Nephron progenitor cell (in vitro differentiated cells): ENCODE measurements around the gene TPCN2.

Experiments
- DNase-seq: peaks from one replicate; pipeline ENCODE4 v3.0.0; 2021
- H3K27ac Mint-ChIP-seq: 2 replicates; pipeline ENCODE4 v1.8.0; 2021; ENCODE audit warnings: mild to moderate bottlenecking, moderate library complexity, mixed read lengths
- H3K27me3 Mint-ChIP-seq: 2 replicates; pipeline ENCODE4 v1.8.0; 2021; ENCODE audit warnings: mild to moderate bottlenecking, low read depth, mixed read lengths; ENCODE audit not compliant: poor library complexity
- H3K36me3 Mint-ChIP-seq: 2 replicates; pipeline ENCODE4 v1.8.0; 2021; ENCODE audit warnings: low read depth, mixed read lengths
- H3K4me1 Mint-ChIP-seq: 2 replicates; pipeline ENCODE4 v1.8.0; 2021; ENCODE audit warnings: mixed read lengths
- H3K4me3 Mint-ChIP-seq: 2 replicates; pipeline ENCODE4 v1.8.0; 2021; ENCODE audit warnings: mild to moderate bottlenecking, moderate library complexity, mixed read lengths
- H3K9me3 Mint-ChIP-seq: 2 replicates; pipeline ENCODE4 v1.8.0; 2021; ENCODE audit warnings: mild to moderate bottlenecking, moderate library complexity, mixed read lengths
- TF ChIP-seq, protein P1 (sequence below): fragments of 200-600 bp; sonication (generic); IDR thresholded peaks from 2 replicates; pipeline ENCODE4 v1.5.0; 2021; ENCODE audit warnings: antibody characterized with exemption

Gene TPCN2

DNA sequence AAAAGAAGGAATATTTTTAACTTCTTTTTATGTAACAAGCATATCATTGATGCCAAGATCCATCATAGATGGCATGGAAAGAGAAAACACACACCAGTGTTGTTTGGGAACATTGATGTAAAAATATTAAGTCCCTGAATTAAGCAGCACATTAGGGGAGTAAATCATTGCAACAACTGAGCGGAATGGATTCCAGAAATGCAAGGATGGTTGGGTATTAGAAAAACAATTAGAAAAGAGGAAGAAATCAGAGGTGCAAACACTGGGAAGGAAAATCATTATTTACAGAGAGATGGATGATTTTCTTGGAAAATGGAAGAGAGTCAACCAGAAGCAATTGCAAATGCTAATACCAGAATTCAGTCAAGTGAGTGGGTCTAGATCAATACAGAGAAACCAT lies 115.1 kb downstream of the TPCN2 start:
- TF ChIP-seq, protein P1, sequence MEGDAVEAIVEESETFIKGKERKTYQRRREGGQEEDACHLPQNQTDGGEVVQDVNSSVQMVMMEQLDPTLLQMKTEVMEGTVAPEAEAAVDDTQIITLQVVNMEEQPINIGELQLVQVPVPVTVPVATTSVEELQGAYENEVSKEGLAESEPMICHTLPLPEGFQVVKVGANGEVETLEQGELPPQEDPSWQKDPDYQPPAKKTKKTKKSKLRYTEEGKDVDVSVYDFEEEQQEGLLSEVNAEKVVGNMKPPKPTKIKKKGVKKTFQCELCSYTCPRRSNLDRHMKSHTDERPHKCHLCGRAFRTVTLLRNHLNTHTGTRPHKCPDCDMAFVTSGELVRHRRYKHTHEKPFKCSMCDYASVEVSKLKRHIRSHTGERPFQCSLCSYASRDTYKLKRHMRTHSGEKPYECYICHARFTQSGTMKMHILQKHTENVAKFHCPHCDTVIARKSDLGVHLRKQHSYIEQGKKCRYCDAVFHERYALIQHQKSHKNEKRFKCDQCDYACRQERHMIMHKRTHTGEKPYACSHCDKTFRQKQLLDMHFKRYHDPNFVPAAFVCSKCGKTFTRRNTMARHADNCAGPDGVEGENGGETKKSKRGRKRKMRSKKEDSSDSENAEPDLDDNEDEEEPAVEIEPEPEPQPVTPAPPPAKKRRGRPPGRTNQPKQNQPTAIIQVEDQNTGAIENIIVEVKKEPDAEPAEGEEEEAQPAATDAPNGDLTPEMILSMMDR: no peak
- no peak overlapping the region for H3K4me3 Mint-ChIP-seq
- DNase-seq: no peak
- peaks cover 26% of the 10 kb centered on the region for H3K4me1 Mint-ChIP-seq
- peaks cover 40% of the 10 kb centered on the region for H3K9me3 Mint-ChIP-seq
- no peak overlapping the region for H3K27ac Mint-ChIP-seq
- peaks cover 15% of the 10 kb centered on the region for H3K27me3 Mint-ChIP-seq
- peaks cover 11% of the 10 kb centered on the region for H3K36me3 Mint-ChIP-seq

DNA sequence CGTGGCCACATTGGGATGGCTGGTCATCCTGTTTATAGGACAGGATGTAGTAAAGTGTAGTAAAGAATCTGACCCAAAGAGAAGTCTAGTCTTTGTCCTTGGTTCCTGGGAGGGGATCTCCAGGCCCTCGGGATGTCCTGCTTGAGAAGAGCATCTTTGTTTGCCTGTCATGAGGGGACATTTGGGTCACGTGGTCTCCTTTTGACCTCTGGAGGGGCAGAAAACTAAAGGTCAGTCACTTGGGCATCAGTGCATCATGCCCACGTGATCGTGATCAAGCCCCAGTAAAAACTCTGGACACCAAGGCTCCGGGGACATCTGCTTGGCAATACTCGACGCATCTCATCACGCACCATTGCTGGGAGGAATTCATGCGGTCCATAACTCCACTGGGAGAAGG lies 116.1 kb downstream of the TPCN2 start:
- peaks cover 21% of the 10 kb centered on the region for H3K27me3 Mint-ChIP-seq
- H3K9me3 Mint-ChIP-seq: peaks cover 48% of the 10 kb centered on the region
- peaks cover 16% of the 10 kb centered on the region for H3K4me1 Mint-ChIP-seq
- peaks cover 11% of the 10 kb centered on the region for H3K36me3 Mint-ChIP-seq
- DNase-seq: no peak
- TF ChIP-seq, protein P1: no peak
- no peak overlapping the region for H3K4me3 Mint-ChIP-seq
- no peak overlapping the region for H3K27ac Mint-ChIP-seq

DNA sequence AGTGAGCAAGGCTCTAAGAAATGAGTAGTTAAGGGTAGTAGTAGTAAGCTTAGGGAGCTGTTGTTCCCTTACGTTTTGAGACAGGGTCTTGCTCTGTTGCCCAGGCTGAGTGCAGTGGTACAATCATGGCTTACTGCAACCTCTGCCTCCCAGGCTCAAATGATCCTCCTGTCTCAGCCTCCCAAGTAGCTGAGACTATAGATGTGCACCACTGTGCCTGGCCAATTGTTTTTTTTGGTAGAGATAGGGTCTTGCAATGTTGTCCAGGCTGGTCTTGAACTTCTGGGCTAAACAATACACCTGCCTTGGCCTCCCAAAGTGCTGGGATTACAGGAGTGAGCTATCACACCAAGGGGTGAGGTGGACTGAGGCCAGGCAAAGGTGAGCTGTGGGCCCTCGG lies 117.0 kb downstream of the TPCN2 start:
- Mint-ChIP-seq H3K36me3 (peaks cover 11% of the 10 kb centered on the region), H3K27ac (no peak overlapping the region), H3K27me3 (peaks cover 22% of the 10 kb centered on the region), H3K4me1 (peaks cover 15% of the 10 kb centered on the region), H3K4me3 (no peak overlapping the region), H3K9me3 (peaks cover 49% of the 10 kb centered on the region)
- no peak for DNase-seq
- TF ChIP-seq, protein P1: no peak

DNA sequence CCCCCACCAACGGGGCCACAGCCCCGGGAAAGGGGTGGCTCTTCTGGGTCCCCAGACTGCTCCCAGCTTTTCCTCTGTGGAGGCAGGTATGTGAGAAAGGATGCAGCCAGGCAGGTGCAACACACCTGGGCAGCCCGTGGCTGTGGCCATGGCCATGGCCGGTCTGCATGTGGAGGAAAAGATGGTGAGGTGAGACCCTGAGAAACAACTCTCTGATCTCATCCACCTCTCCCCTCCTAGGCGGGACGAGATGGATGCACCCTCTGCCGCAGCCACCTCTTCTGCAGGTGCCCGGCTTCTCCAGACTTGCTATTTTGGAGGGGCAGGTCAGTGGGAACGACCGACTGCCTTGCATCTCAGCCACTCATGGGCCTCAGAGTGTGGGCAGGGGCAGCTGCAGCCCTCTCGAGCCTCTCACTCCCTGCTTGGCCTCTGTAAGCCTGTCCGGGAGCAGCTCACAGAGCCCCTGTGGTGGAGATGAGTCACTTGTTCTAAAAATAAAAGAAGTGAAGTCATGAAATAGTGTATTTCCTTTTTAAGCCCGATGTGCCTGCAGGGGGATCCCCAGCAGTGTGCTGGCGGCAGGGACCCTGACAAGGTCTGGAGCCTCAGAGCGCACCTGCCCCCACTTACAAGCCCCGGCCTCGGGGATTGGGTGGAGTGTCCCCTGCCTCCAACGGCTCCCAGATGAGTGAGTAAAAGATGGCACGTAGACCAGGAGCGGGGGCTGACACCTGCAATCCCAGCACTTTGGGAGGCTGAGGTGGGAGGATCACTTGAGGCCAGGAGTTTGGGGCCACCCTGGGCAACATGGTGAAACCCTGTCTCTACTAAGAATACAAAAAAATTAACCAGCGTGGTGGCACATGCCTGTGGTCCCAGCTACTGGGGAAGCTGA lies 117.7 kb downstream of the TPCN2 start:
- peaks cover 11% of the 10 kb centered on the region for H3K36me3 Mint-ChIP-seq
- H3K4me1 Mint-ChIP-seq: peaks cover 15% of the 10 kb centered on the region
- no peak for DNase-seq
- H3K4me3 Mint-ChIP-seq: no peak overlapping the region
- TF ChIP-seq, protein P1: no peak
- no peak overlapping the region for H3K27ac Mint-ChIP-seq
- H3K9me3 Mint-ChIP-seq: peaks cover 47% of the 10 kb centered on the region
- H3K27me3 Mint-ChIP-seq: peaks cover 22% of the 10 kb centered on the region

DNA sequence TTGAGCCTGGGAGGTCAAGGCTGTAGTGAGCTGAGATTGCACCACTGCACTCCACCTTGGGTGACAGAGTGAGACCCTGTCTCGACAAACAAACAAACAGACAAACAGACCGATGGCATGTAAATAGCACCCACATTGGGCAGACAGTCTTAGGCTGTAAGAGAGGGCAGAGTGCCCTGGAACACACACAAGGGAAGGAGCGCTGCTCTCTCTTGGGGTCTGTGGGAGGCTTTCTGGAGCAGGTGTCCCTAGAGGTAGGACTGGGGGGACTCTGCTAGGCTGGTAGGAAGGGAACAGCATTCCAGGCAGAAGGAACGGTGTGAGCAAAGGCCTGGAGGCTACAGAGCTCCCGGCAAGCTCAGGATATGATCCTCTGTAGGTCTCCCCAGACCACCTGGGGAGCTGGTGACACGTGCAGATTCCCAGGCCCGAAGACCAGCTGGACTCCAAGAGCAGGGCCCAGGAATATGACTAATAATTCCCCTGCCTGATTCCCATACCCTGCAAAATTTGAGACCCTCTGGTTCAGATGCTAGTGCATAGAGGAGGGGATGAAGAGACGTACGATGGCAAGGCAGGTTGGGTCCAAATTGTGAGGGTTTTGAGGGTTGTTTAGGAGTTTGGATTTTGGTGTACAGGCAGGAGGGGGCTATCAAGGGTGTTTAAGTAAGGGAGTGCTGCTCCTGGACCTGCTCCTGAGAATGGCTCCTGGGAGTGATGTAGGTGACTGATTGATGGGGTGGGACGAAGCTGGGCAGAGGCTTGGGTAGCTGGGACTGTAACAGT lies 118.6 kb downstream of the TPCN2 start:
- Mint-ChIP-seq H3K4me3 (no peak overlapping the region), H3K27ac (no peak overlapping the region), H3K9me3 (peaks cover 40% of the 10 kb centered on the region), H3K27me3 (peaks cover 22% of the 10 kb centered on the region), H3K4me1 (peaks cover 15% of the 10 kb centered on the region), H3K36me3 (peaks cover 11% of the 10 kb centered on the region)
- TF ChIP-seq, protein P1: no peak
- no peak for DNase-seq
